Natural killer cell (primary cell): Measurements from ENCODE around the gene SPEF2. TPM values are rescaled to one million over a fixed set of nuclear protein-coding genes. Genes with fewer than 3 reads are reported as not detected.
A peak's percentile ranks its signal among the peaks of the same experiment; 100 is the strongest.

Source experiments
- ATAC-seq, 3 donors: fragments of 150-1000 bp in 2 of 3; fragments of 200-7000 bp in 1 of 3; cut with Tn5 transposase; 1 replicate in 1 of 3; 2 replicates in 2 of 3; pipeline ENCODE4 v1.10.0; 2021; ENCODE audit warnings: mild to moderate bottlenecking in 2 of 3, moderate library complexity in 2 of 3
- DNase-seq, 2 donors: peaks; one replicate each; pipeline versions ENCODE4 v3.0.0 to v3.0.0-alpha.2; 2013 to 2021; ENCODE audit warnings: mixed read lengths in 1 of 2
- H3K27ac ChIP-seq: one replicate; pipeline ENCODE4 v1.5.1; 2013; ENCODE audit warnings: mild to moderate bottlenecking, low read length
- H3K27me3 ChIP-seq: one replicate; pipeline ENCODE4 v1.6.1; 2013; ENCODE audit warnings: low read length; ENCODE audit not compliant: control insufficient read depth, insufficient read depth
- H3K36me3 ChIP-seq: one replicate; pipeline ENCODE4 v1.6.1; 2013; ENCODE audit warnings: low read length; ENCODE audit not compliant: control insufficient read depth, insufficient read depth
- H3K4me1 ChIP-seq: one replicate; pipeline ENCODE4 v1.6.1; 2013; ENCODE audit warnings: low read length; ENCODE audit not compliant: control insufficient read depth, insufficient read depth
- H3K4me3 ChIP-seq: one replicate; pipeline ENCODE4 v1.5.1; 2013; ENCODE audit warnings: low read length
- H3K9me3 ChIP-seq: one replicate; pipeline ENCODE4 v1.6.1; 2013; ENCODE audit warnings: low read length; ENCODE audit not compliant: control insufficient read depth, insufficient read depth
- H3K27ac Mint-ChIP-seq, 2 donors: one replicate each; pipeline ENCODE4 v1.8.0; 2022; ENCODE audit warnings: mild to moderate bottlenecking in 2 of 2, mixed read lengths in 2 of 2, moderate library complexity in 1 of 2
- H3K27me3 Mint-ChIP-seq, 2 donors: one replicate each; pipeline ENCODE4 v1.8.0; 2022; ENCODE audit warnings: low read depth in 2 of 2, mixed read lengths in 2 of 2
- H3K36me3 Mint-ChIP-seq: one replicate; pipeline ENCODE4 v1.8.0; 2022; ENCODE audit warnings: mixed read lengths
- H3K4me1 Mint-ChIP-seq, 2 donors: one replicate each; pipeline ENCODE4 v1.8.0; 2022; ENCODE audit warnings: mixed read lengths in 2 of 2
- H3K4me3 Mint-ChIP-seq: one replicate; pipeline ENCODE4 v1.8.0; 2022; ENCODE audit warnings: mild to moderate bottlenecking, moderate library complexity, mixed read lengths
- H3K9me3 Mint-ChIP-seq, 2 donors: one replicate each; pipeline ENCODE4 v1.8.0; 2022; ENCODE audit warnings: mixed read lengths in 2 of 2
- CTCF ChIP-seq: fragments of 200-600 bp; IDR thresholded peaks from one replicate; pipeline ENCODE4 v1.8.0; 2022; ENCODE audit warnings: antibody characterized with exemption
- WGBS: methylation state at CpG from one replicate; pipeline ENCODE4 v1.1.7; 2013; ENCODE audit warnings: missing lambda C conversion rate; ENCODE audit not compliant: insufficient coverage; 5-methylcytosine and 5-hydroxymethylcytosine counted together
- intact Hi-C: fragments of 100-400 bp; cut with micrococcal nuclease; formaldehyde crosslinking; loops from one replicate; pipeline ENCODE4 v1.14.2; 2022
- total RNA-seq, 4 donors: library from RNA; stranded (reverse); fragments of 120-200 nt in 1 of 4; gene quantifications; one replicate each; pipeline versions ENCODE4 v1.2.3 to v1.2.4, GENCODE V29; 2013 to 2022

The SPEF2 gene
- total RNA-seq, 3 donors from 2014 or later (not counting 1 experiment from before 2014, with no cell fraction given), result 6.2 to 13.1 (median 8.5) TPM

DNA sequence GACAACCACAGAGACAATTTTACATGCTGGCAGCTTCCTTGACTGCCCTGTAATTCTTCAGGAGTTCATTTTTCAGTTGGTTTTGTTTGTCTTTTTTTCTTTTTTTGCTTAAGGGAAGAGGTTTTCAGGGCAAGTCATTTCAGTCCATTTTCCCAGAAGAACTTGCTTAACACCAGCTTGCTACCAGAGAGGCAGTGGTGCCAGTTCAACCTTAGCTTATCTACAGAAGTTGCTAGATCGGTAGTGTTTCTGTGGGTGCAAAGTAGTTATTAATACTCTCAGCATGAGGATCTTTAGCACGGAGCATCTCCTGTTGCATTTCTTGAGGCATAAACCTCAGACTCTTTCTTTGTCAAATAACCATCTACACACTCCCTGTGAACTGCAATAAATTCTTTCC is 1.1 kb downstream of the SPEF2 start:
- Mint-ChIP-seq H3K4me3 (peak overlapping the region; percentile 88), H3K4me1 (peaks cover 33 to 36% of the 10 kb centered on the region in 2 donors), H3K9me3 (peaks cover 0 to 2% of the 10 kb centered on the region in 2 donors), H3K27me3 (no peaks in the 10 kb centered on the region), H3K36me3 (no peaks in the 10 kb centered on the region), H3K27ac (peak overlapping the region; percentile 83 to 84)
- H3K4me1 ChIP-seq, result peaks cover 4% of the 10 kb centered on the region
- H3K9me3 ChIP-seq, result no peaks in the 10 kb centered on the region
- WGBS, result 60% methylated on average over 1 of the region's 2 CpGs
- intact Hi-C loops, result no loop called here
- peak in 1 of 2 donors; percentile 22 for DNase-seq
- TF ChIP-seq CTCF, result no peak
- no peak for ATAC-seq
- H3K27ac ChIP-seq, result peak overlapping the region; percentile 52
- H3K4me3 ChIP-seq, result no peak overlapping the region
- no peaks in the 10 kb centered on the region for H3K27me3 ChIP-seq
- H3K36me3 ChIP-seq, result no peaks in the 10 kb centered on the region

GRCh38 chr5:35622974-35623373 is 5.3 kb downstream of the SPEF2 start:
- ATAC-seq (no peak), DNase-seq (peak in 1 of 2 donors; percentile 3)
- Mint-ChIP-seq H3K9me3 (no peaks in the 10 kb centered on the region), H3K27ac (no peak overlapping the region), H3K27me3 (no peaks in the 10 kb centered on the region), H3K36me3 (no peaks in the 10 kb centered on the region), H3K4me1 (peaks cover 19 to 23% of the 10 kb centered on the region in 2 donors), H3K4me3 (no peak overlapping the region)
- 66% methylated on average over 3 of the region's 3 CpGs for WGBS
- H3K4me3 ChIP-seq, result no peak overlapping the region
- peaks cover 4% of the 10 kb centered on the region for H3K4me1 ChIP-seq
- intact Hi-C loops, result no loop called here
- no peaks in the 10 kb centered on the region for H3K27me3 ChIP-seq
- no peaks in the 10 kb centered on the region for H3K9me3 ChIP-seq
- no peaks in the 10 kb centered on the region for H3K36me3 ChIP-seq
- no peak overlapping the region for H3K27ac ChIP-seq
- TF ChIP-seq CTCF, result no peak

DNA sequence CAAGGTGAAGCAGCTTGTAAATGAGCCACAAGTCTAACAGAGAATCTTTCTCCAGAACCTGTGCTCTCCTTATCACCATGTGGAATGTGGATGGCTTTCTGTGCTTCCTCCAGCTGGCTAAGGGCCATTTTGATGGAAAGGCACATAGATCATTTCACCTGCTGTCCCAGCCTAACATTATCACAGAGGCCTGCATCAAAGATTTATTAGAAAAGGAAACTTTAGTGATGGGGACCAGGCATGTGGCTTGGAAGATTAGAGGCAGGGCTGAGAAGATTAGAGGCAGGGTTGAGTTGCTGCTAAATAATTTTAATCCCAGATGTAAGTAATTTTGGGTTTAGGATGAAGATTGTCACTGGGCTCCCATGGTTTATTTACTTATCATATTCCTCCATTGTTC is 6.3 kb downstream of the SPEF2 start:
- no peaks in the 10 kb centered on the region for H3K4me1 ChIP-seq
- TF ChIP-seq CTCF, result no peak
- Mint-ChIP-seq H3K4me3 (no peak overlapping the region), H3K36me3 (no peaks in the 10 kb centered on the region), H3K27ac (no peak overlapping the region), H3K27me3 (no peaks in the 10 kb centered on the region), H3K9me3 (no peaks in the 10 kb centered on the region), H3K4me1 (peaks cover 11 to 16% of the 10 kb centered on the region in 2 donors)
- H3K4me3 ChIP-seq, result no peak overlapping the region
- intact Hi-C loops, result no loop called here
- H3K36me3 ChIP-seq, result no peaks in the 10 kb centered on the region
- H3K9me3 ChIP-seq, result no peaks in the 10 kb centered on the region
- H3K27me3 ChIP-seq, result no peaks in the 10 kb centered on the region
- ATAC-seq (no peak), DNase-seq (no peak)
- no peak overlapping the region for H3K27ac ChIP-seq

- DNase-seq, result no peak
- no peaks in the 10 kb centered on the region for H3K36me3 Mint-ChIP-seq
- H3K4me1 Mint-ChIP-seq, result peaks cover 8 to 10% of the 10 kb centered on the region in 2 donors
- TF ChIP-seq CTCF, result no peak
- no peaks in the 10 kb centered on the region for H3K9me3 ChIP-seq
- H3K27me3 ChIP-seq, result no peaks in the 10 kb centered on the region
- H3K4me1 ChIP-seq, result no peaks in the 10 kb centered on the region
- no peaks in the 10 kb centered on the region for H3K36me3 ChIP-seq
- H3K9me3 Mint-ChIP-seq, result no peaks in the 10 kb centered on the region
- no peak overlapping the region for H3K27ac Mint-ChIP-seq
- H3K27ac ChIP-seq, result no peak overlapping the region
- intact Hi-C loops, result no loop called here
- no peak overlapping the region for H3K4me3 ChIP-seq
- no peak overlapping the region for H3K4me3 Mint-ChIP-seq
- no peak for ATAC-seq
- whole genome bisulfite sequencing, result 100% methylated on average over 1 of the region's 1 CpG
- H3K27me3 Mint-ChIP-seq, result no peaks in the 10 kb centered on the region
Measured at GRCh38 chr5:35626108-35626507, 8.4 kb downstream of the SPEF2 start.
